Measurements from ENCODE around the gene SFRP5.

SFRP5 gene, protein sequence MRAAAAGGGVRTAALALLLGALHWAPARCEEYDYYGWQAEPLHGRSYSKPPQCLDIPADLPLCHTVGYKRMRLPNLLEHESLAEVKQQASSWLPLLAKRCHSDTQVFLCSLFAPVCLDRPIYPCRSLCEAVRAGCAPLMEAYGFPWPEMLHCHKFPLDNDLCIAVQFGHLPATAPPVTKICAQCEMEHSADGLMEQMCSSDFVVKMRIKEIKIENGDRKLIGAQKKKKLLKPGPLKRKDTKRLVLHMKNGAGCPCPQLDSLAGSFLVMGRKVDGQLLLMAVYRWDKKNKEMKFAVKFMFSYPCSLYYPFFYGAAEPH

DNA sequence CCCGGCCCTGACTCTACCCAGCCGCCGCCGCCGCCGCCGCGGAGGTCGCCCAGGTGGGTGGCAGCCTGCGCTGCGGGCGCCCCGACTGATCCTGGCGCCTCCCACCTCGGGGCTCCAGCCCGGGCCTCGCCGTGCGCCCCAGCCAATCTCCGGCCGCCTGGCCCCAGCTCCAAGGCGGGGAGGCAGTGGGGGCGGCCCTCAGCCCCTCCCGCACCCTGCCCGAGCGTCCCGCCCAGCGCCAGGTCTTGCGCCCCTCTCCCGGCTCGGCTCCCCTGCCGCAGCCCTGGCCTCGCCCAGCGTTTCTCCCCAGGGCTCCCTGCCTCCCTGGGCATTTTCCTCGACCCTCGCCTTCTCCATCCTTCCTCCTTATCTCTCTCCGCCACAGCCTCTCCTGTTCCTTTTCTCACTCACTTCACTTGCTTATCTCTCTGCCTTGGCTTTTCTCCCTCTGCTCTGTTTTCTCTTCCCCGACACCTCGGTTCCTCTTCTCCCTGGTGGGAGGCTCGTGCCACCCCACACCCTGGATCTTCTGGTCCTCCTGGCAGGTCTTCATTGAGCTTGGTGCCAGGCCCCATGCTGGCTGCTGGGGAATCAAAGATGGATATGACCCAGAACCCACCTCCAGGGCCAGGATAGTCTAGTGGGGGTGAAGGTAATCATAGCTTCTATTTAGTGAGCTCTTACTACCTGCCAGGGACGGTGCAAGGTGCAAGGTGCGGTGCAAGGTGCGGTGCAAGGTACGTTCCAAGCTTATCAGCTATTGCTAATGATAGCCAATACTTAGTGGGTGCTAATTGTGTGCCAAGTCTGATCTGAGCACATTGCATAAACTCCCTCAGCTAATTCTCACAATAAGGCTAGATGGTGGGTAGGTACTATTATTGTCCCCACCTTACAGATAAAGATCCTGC lies at the start of gene SFRP5:
Gene SFRP5 (minus strand): TSS at position 87 of the 911 bp plus-strand sequence. CDS start 166 bp downstream, outside the sequence.
- DNase-seq (ENCODE audit: low read depth), result no peak

DNA sequence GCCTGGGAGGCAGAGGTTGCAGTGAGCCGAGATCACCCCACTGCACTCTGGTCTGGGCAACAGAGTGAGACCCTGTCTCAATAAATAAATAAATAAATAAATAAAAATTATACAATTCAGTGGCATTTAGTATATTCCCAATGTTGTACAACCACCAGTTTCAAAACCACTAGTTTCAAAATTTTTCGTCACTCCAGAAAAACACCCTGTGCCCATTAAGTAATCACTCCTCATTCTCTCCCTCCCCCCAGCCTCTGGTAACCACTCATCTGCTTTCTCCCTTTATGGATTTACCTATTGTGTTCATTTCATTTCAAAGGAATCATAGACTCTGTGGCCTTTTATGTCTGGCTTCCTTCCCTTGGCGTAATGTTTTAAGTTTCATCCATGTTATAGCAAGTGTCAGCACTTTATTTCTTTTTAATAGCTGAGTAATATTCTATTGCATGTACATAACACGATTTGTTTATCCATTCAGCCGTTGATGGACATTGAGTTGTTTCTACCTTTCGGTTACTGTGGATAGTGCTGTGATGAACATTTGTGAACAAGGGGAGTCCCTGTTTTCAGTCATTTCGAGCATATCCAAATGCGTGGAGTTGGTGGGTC lies 48.4 kb upstream of the SFRP5 start:
- no peak for DNase-seq (ENCODE audit: low read depth)

DNA sequence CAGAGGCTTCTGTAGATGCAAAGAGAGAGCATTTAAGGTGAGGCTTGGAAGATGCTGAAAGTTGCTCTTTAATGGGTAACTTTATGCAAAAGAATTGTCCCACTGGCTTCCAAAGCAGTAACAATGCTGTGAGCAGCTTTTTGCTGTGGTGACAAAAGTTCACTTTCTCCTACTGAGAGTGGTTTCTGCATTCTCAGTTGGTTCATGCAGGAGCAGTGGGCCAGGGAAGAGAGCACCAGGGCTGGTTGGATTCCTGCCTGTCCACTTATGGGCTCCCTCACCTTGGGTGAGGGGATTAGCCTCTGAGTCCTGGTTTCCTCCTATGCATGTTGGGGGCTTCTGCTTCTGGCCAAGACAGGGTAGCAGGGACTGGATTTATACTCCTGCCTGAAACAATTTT lies 46.8 kb upstream of the SFRP5 start:
- no peak for DNase-seq (ENCODE audit: low read depth)

DNA sequence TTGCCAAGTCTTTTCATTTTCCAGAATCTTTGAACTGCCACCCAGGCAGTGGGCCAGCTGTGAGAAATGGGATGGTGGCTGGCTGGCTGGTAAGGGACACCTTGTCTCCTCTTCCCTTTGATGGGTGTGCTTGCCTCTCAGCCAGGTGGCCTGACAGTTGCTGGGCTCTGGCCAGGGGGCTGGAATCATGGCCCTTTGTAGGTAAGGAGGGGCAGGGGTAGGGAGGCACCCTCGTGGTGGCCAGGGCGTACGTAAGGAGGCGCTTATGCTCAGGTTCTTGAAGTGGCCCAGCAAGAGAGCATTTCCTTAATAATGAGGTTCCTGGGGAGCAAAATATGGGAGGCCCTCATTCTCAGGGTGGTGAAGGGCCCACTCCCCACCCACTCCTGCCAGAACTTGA lies 44.8 kb upstream of the SFRP5 start:
- no peak for DNase-seq (ENCODE audit: low read depth)

DNA sequence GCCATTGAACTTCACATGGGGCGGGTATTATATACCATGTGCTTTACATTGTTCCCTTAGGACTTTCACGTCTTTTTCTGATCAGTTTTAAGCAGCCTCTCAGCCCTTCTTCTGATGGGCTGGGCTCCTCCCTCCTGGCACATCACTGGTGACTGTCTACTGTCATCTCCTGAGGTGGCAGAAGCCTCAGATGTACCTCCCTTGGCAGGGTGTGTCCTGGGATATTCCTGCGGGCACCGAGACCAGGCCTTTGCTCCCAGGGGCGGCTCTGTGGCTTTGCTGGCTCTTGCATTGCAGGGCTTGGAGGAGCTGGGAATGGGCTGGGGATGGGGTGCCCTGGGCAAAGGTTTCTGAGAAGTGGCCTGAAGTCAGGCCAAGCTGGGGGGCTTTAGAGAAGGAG lies 43.2 kb upstream of the SFRP5 start:
- no peak for DNase-seq (ENCODE audit: low read depth)

DNA sequence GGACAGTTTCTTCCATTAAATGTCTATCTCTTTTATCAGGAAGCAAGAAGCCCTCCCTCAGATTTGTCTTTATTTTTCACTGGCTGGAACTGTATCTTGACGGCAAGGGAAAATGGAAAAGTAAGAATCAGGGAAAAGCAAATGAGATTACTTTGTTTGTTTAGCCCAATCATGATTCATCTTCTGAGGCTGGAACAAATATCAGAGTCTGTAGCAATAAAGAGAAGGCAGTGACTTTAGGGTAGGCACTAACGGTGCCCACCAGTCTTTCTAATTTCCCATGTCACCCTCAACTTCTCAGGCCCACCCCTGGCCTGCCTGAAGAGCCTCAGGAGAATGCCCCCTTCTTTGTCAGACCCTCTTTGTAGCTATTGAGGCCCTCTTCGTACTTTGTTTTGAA lies 41.5 kb upstream of the SFRP5 start:
- no peak for DNase-seq (ENCODE audit: low read depth)

DNA sequence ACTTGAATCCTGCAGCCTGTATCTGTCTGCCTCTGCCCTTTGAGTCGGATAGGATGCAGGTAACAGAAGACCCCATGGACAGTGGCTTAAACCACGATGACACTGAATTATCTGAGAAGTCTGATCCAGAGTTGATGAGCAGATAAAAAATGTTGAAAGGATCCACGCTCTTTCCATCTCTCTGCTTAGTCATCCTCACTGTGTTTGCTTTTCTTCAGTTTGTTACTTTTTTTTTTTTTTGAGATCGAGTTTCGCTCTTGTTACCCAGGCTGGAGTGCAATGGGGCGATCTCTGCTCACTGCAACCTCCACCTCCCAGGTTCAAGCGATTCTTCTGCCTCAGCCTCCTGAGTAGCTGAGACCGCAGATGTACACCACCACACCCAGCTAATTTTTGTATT lies 40.9 kb upstream of the SFRP5 start:
- no peak for DNase-seq (ENCODE audit: low read depth)

DNA sequence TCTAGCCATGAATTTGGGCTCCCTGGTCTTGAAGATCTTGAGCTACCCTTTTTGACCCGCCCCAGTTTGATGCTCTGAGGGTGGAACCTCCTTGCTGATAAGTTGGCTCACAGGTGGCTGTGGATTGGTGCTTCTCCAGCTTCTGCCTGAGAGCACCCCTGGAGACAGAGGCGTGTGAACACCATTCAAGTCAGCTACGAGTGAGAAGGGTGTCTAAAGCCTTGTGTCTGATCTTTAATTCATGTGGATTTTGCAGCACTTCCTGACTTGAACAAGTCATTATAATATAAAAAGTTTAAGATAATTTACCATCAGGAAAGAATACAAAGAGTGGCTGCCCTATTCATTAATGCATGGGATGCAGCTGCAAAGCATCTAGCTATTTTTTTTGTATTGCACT lies 40.2 kb upstream of the SFRP5 start:
- no peak for DNase-seq (ENCODE audit: low read depth)

DNA sequence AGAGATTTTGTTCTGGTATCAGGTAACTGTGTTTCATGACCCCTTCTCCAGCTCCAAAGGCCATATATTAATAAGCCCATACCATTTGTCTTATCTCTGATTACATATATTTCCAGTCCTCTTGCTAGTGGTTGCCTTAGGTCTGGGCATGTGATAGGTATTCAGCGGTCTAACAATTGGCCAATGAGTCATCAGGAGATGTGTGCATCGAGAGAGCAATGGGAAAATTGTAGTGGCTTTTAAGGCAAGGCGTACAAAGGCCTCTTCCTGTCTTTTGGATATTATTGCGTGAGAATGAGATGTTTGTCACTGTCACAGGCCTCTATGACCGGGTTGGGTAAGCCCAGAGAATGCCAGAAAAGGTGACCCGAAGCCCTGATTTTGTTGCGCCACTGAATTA lies 38.6 kb upstream of the SFRP5 start:
- no peak for DNase-seq (ENCODE audit: low read depth)

DNA sequence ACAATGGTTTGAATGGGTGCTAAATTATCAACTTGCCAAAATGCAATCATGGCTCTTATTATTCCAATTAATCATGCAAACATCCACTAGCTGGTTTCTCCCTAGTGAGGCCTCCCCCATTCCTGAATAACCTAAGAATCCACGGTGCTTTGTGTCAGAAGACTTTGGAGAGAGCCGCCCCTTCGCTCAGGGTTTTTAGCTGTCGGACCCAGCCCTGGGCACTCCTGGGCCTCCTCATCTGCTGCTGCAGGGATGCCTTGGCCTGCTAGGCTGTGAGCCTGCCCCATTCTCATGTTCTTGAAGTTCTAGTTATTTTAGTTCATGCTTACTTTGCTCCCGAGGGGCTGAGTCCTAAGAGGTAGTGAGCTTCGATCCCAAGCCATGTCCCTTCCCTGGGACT lies 34.1 kb upstream of the SFRP5 start:
- DNase-seq (ENCODE audit: low read depth), result no peak

DNA sequence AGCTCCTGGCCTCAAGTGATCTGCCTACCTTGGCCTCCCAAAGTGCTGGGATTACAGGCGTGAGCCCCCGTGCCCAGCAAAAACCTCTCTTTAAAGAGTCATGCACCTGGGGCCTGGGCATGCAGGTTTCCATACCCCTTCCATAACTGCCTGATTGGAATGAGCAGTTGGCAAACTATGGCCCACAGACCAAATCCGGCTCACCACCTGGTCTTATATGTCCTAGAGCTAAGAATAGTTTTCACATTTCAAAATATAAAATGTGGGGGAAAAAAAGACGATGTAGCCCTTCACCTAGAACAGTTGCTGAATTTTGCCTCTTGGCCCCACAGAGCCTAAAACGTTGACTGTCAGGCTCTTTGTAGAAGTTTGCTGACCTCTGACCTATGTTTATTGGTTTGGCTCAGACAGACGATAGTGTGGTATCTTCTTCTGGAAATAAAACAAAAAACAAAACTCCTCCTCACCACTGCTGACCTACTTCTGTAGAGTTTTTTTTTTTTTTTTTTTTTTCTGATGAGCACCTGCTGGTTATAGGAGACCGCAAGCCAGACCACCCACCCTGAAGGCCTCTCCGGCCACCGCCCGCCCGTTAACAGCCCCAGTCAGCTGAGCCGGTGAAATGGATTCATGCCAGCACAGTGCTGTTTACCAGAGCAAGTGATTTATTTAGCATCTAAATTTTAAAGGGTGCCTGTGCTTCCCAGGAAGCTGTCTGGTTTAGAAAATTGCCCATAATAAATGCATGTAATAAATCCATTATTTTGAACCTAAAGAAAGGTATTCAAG lies 33.5 kb upstream of the SFRP5 start:
- no peak for DNase-seq (ENCODE audit: low read depth)

DNA sequence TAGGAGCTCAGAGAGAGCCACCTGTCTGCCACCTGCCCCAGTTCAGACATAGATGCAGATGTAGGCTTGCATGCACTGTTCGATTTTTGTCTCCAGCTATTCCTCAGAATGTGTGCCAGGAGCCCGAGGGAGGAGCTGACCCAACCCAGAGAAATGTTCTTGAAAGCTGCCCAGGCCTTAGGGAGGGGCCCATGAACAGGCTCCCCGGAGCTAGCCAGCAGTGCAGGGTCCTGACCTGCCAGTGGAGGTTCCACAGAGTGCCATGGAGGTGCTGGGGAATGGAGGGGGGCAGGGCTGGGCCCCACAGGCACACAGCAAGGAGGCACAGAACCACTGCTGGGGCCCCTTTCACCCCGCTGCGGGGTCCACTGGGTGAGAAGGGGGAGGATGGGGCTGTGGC lies 29.6 kb upstream of the SFRP5 start:
- DNase-seq (ENCODE audit: low read depth), result no peak

DNA sequence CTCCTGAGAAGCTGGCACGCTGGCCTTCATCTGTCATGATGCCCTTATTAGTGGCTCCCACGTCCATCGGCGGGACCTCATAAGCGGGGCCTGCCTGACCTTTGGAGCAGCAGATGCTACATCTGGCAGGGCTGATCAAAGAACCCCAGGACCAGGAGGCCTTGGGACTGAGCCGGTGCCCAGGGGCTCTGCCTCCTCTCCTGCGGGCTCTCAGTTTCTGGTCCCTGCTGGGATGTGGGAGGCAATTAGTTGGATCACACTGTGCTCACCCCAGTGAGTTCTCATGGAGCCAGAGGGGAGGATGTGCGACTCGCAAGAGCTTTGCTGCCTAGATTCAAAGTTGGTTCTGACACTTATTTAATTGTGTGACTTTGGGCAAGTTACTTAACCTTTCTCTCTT lies 28.7 kb upstream of the SFRP5 start:
- DNase-seq (ENCODE audit: low read depth), result no peak

DNA sequence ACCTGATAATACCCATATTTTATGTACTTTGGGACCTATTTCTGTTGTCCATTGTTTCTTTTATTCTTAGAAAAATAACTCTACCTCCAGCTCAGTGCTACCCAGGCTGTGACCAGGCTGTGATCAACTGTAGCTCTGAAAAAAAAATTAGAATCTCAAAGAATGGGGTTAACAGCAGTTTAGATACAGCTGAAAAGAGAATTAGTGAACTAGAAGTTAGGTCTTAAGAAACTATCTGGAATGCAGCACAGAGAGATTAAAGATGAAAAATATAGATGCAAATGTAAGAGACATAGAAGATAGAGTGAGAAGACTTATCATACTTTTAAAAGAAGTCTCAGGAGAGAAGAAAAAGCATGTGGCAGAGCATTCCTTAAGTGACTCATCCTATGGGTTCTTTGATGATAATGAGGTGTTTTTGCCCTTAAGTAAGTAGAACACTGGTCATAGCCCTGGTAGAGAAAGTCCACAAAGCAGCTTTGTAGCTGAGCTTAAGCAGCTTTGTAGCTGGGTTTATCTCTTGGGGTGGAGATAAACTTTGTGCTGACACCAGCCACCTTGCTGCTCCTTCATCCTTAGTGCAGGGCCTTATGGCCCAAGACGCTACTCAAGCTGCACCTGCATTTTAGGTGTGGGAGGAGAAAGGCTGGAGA lies 27.3 kb upstream of the SFRP5 start:
- no peak for DNase-seq (ENCODE audit: low read depth)

DNA sequence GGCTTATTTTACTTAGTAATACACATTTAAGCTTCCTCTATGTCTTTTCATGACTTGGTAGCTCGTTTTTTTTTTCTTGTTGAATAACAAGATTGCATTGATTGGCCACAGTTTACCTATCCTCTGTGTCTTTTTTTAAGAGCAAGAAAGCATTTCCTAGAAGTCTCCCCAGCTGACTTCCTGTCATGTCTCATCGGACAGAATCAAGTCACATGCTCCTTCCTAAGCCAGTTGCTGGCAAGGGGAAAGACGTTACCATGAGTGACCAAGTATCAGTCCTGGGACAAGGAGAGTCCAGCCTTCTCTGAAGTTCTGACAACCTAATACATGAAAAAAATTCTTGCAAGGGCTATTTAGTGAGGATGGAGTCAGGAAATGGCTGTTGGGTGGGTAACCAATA lies 24.9 kb upstream of the SFRP5 start:
- DNase-seq (ENCODE audit: low read depth), result no peak

DNA sequence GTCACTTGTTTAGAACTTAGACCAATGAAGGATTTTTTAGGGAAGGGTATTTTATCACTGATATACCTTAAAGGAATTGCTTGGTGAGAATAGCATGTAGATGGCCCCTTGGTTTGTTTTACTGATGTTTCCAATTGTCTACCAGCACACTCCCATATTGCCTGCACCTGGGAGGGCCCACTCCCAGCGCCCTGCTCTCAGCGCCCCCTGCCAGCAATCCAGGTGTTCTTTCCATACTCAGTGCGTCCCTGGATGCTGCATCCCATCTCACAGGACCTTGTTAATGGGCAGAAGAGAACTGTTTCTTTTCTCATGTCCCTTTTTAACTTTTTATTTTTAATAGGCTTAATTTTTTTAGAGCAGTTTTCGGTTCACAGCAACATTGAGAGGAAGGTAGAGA lies 24.1 kb upstream of the SFRP5 start:
- no peak for DNase-seq (ENCODE audit: low read depth)

DNA sequence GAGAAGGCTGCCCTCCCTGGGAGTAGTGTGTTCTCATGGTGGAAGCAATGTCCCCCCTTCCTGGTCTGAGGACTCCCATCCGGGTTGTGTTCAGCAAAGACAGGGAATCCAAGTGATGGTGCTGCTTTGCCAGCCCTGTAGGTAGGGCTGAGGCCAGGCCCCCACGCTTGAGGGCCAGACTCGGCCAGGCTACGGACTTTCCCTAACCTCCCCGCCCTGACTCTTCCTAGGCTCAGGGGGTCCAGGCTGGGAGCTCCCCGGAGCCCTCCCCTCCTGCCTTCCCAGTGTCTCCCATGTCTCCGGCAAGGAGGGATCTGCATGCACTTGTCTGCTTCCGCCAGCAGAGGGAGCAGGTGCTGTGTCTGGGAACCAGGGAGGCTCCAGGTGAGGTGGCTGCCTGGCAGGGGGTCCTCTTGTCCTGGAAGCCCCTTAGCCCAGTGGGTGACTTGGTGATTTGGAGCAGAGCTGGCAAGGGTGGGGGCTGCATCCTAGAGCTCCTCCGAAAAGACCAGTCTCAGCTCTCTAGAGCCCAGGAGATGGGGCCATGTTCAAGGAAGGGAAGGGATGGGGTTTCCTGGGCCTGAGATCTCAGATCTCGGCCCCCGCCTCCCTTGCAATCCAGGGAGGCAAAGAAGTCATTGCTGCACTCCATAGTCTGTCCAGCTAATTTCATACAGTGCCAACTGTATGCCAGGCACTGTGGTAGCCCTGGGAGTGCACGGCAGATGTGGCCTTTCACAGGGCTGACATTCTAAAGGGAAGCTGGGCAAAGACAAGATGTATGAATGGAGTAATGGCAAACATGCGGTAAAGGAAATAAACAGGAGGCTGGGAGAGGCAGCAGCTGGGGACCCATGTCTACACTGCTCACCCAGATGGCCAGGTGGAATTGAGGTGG lies 20.3 kb upstream of the SFRP5 start:
- peak; percentile 6 for DNase-seq (ENCODE audit: low read depth)

DNA sequence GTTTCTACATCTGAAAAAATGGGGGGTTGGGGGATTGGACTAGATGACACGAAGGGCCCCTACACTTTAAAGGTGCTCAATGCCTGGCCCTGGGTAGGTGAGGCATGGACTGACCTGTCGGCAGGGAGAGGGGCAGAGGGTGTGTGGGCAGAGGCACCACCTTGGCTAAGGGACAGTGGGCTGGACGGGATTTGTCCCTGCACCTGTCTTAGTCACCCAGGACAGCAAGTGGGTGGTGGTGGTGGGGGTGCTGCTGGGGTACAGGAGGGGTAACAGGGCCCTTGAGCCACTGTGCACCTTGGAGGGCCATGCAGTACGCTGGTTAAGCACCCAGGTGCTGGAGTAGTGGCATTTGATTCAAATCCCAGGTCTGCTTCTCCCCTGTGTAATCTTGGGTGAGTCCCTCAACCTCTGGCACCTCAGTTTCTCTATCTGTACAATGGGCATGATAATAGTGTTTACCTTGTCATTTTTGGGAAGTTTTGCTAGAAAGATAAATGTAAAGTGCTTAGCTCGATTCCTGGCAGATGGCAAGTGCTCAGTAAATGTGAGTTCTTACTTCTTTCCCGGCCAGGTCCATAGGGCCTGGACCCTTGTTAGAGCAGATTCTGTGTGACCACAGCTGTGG lies 18.1 kb upstream of the SFRP5 start:
- no peak for DNase-seq (ENCODE audit: low read depth)

DNA sequence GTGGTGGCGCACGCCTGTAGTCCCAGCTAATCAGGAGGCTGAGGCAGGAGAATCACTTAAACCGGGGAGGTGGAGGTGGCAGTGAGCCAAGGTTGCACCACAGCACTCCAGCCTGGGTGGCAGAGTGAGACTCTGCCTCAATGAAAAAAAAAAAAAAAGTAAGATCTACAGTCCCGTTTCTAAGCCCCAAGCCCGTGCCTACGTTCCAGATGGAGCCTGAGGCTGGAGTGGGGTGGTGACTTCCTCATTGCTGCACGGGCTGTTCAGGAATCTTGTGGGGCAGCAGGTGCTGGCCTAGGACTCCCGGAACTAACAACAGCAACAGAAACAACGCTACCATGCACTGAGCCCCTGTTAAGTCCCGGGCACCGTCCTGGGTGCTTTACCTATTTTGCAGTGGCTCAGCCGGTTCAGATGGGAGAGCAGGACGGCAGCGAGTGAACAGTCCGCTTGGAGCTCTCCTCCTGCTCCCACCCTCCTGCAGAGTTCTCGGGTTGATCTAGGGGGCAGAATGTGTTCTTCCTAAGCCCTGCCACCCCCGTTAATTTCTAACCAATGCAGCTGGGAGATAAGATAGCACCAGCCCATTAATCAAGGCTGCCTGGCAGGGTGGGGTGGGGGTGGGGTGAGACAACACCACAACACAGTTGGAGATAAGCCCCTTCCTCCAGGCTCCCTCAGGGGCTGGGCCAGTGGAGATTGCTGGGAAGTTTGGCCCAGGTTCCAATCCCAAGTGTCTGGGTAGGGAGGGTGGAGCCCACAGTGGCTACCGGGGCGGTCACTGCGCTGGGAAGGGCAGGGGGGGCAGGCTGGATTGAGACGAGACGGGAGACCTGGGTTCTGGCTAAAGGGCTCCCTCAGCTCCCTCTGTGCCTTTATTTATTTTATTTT lies 17.0 kb upstream of the SFRP5 start:
- DNase-seq (ENCODE audit: low read depth), result no peak
